Mesendoderm (in vitro differentiated cells): ENCODE results near the gene SCAF11.

ENCODE experiments used
- DNase-seq: peaks from one replicate; pipeline ENCODE4 v3.0.0; 2013
- H2AK5ac ChIP-seq: 2 replicates; pipeline ENCODE4 v1.6.1; 2013; ENCODE audit warnings: low read length, inconsistent platforms
- H2BK120ac ChIP-seq: 2 replicates; pipeline ENCODE4 v1.6.1; 2013; ENCODE audit warnings: low read depth, mild to moderate bottlenecking, low read length, moderate library complexity, mixed read lengths
- H2BK15ac ChIP-seq: replicated peaks from 2 replicates; pipeline ENCODE4 v1.6.1; 2013; ENCODE audit warnings: low read depth, mild to moderate bottlenecking, moderate library complexity
- H2BK5ac ChIP-seq: 2 replicates; pipeline ENCODE4 v1.6.1; 2013; ENCODE audit warnings: low read length, inconsistent platforms
- H3K18ac ChIP-seq: 2 replicates; pipeline ENCODE4 v1.6.1; 2013; ENCODE audit warnings: mild to moderate bottlenecking, low read length, mixed read lengths
- H3K23ac ChIP-seq: one replicate; pipeline ENCODE4 v1.6.1; 2013; ENCODE audit warnings: low read length
- H3K27ac ChIP-seq: 2 replicates; pipeline ENCODE4 v1.5.1; 2013; ENCODE audit warnings: low read depth, mild to moderate bottlenecking, inconsistent platforms, low read length, moderate library complexity
- H3K27me3 ChIP-seq: 2 replicates; pipeline ENCODE4 v1.6.1; 2013; ENCODE audit warnings: low read length, control low read depth, mild to moderate bottlenecking, inconsistent platforms; ENCODE audit not compliant: insufficient read depth, poor library complexity
- H3K36me3 ChIP-seq: 2 replicates; pipeline ENCODE4 v1.6.1; 2013; ENCODE audit warnings: low read length, inconsistent platforms; ENCODE audit not compliant: control insufficient read depth, insufficient read depth
- H3K4ac ChIP-seq: one replicate; pipeline ENCODE4 v1.6.1; 2013; ENCODE audit warnings: low read depth, mild to moderate bottlenecking, low read length, moderate library complexity
- H3K4me1 ChIP-seq: 2 replicates; pipeline ENCODE4 v1.6.1; 2013; ENCODE audit warnings: low read depth, low read length, inconsistent platforms; ENCODE audit not compliant: control insufficient read depth
- H3K4me2 ChIP-seq: 2 replicates; pipeline ENCODE4 v1.6.1; 2013; ENCODE audit warnings: low read length
- H3K4me3 ChIP-seq: 2 replicates; pipeline ENCODE4 v1.5.1; 2013; ENCODE audit warnings: mild to moderate bottlenecking, low read length
- H3K56ac ChIP-seq: one replicate; pipeline ENCODE4 v1.6.1; 2013; ENCODE audit warnings: low read length
- H3K79me1 ChIP-seq: 2 replicates; pipeline ENCODE4 v1.6.1; 2013; ENCODE audit warnings: low read length, inconsistent platforms
- H3K79me2 ChIP-seq: 2 replicates; pipeline ENCODE4 v1.6.1; 2013; ENCODE audit warnings: mild to moderate bottlenecking, low read length; ENCODE audit not compliant: control insufficient read depth, insufficient read depth
- H3K9ac ChIP-seq: 2 replicates; pipeline ENCODE4 v1.6.1; 2013; ENCODE audit warnings: low read length, inconsistent platforms
- H4K5ac ChIP-seq: one replicate; pipeline ENCODE4 v1.6.1; 2013; ENCODE audit warnings: low read length
- H4K8ac ChIP-seq: one replicate; pipeline ENCODE4 v1.6.1; 2013; ENCODE audit warnings: low read depth, mild to moderate bottlenecking, control low read depth, low read length, moderate library complexity
- WGBS: extraction: QIAGEN DNeasy Blood & Tissue Kit; methylation state at CpG from one replicate; pipeline ENCODE4 v1.1.7; 2013; ENCODE audit warnings: low lambda C conversion rate, missing lambda C conversion rate; ENCODE audit not compliant: insufficient coverage; ENCODE audit errors: extremely low coverage; 5-methylcytosine and 5-hydroxymethylcytosine counted together

The SCAF11 gene

GRCh38 chr12:45890276-45890675, 100.1 kb downstream of the SCAF11 start:
- Histone ChIP-seq H4K5ac (no peak overlapping the region), H2BK15ac (no peak overlapping the region), H3K4me3 (no peak overlapping the region), H2BK5ac (no peak overlapping the region), H4K8ac (no peak overlapping the region), H2BK120ac (no peak overlapping the region), H3K4me2 (no peak overlapping the region), H3K4ac (no peak overlapping the region), H3K27me3 (no peaks in the 10 kb centered on the region), H3K56ac (no peak overlapping the region), H3K4me1 (no peaks in the 10 kb centered on the region), H3K27ac (no peak overlapping the region), H3K79me1 (no peaks in the 10 kb centered on the region), H3K36me3 (peaks cover 2% of the 10 kb centered on the region), H2AK5ac (no peak overlapping the region), H3K79me2 (no peaks in the 10 kb centered on the region), H3K18ac (no peak overlapping the region), H3K23ac (no peak overlapping the region), H3K9ac (no peak overlapping the region)
- no peak for DNase-seq
- no CpG with 5 or more reads among the region's 2 CpGs for WGBS

- no CpG with 5 or more reads among the region's 5 CpGs for WGBS
- Histone ChIP-seq H4K8ac (no peak overlapping the region), H2BK5ac (no peak overlapping the region), H3K56ac (no peak overlapping the region), H3K79me2 (no peaks in the 10 kb centered on the region), H3K4ac (no peak overlapping the region), H2BK120ac (no peak overlapping the region), H3K18ac (no peak overlapping the region), H3K9ac (no peak overlapping the region), H3K4me3 (no peak overlapping the region), H4K5ac (no peak overlapping the region), H3K4me2 (no peak overlapping the region), H3K23ac (no peak overlapping the region), H2AK5ac (no peak overlapping the region), H3K79me1 (no peaks in the 10 kb centered on the region), H2BK15ac (no peak overlapping the region), H3K27ac (no peak overlapping the region), H3K36me3 (no peaks in the 10 kb centered on the region), H3K4me1 (no peaks in the 10 kb centered on the region), H3K27me3 (no peaks in the 10 kb centered on the region)
- peak; percentile 54 for DNase-seq
These were observed 102.8 kb downstream of the SCAF11 start for GRCh38 chr12:45887544-45887943.

DNA sequence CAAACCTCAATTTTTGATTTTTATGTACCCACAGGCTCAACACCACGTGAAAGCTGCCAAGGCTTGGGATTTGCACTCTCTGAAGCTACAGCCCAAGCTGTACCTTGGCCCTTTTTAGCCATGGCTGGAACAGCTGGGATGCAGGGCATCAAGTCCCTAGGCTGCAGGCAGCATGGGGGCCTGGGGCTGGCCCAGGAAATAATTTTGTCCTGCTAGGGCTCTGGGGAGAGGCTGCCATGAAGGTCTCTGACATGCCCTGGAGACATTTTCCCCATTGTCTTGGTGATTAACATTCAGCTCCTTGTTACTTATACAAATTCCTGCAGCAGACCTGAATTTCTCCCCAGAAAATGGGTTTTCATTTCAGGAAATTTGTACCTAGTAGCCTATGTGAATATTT, 103.7 kb downstream of the SCAF11 start:
- Histone ChIP-seq H3K36me3 (no peaks in the 10 kb centered on the region), H2BK120ac (no peak overlapping the region), H3K27ac (no peak overlapping the region), H3K4me1 (no peaks in the 10 kb centered on the region), H3K4ac (no peak overlapping the region), H3K9ac (no peak overlapping the region), H3K23ac (no peak overlapping the region), H3K27me3 (no peaks in the 10 kb centered on the region), H4K5ac (no peak overlapping the region), H3K18ac (no peak overlapping the region), H3K56ac (no peak overlapping the region), H2BK15ac (no peak overlapping the region), H4K8ac (no peak overlapping the region), H2AK5ac (no peak overlapping the region), H3K79me2 (no peaks in the 10 kb centered on the region), H3K4me3 (no peak overlapping the region), H2BK5ac (no peak overlapping the region), H3K4me2 (no peak overlapping the region), H3K79me1 (no peaks in the 10 kb centered on the region)
- no CpG with 5 or more reads among the region's 1 CpG for WGBS
- DNase-seq: peak; percentile 31

DNA sequence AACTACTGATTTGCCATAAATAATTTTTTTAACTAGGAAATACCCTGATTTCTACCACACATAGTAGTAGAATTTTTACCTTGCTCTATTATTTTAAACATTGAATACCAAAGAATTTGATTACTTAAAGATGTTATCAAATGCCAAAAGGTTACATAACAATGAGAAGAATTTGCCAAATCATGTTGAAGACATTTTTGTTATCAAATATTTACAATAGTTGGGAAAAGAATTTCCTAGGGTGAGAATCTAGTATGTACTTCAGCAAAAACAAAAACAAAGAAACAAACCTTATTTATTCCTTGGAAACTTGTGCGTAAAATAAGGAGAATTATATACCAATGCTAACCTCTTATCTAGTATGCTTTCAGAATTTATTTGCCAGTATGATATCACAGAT, 107.2 kb downstream of the SCAF11 start:
- H2BK5ac ChIP-seq: no peak overlapping the region
- H3K56ac ChIP-seq: no peak overlapping the region
- H3K36me3 ChIP-seq: no peaks in the 10 kb centered on the region
- DNase-seq: no peak
- H3K4me2 ChIP-seq: no peak overlapping the region
- no peak overlapping the region for H3K9ac ChIP-seq
- no peaks in the 10 kb centered on the region for H3K79me2 ChIP-seq
- H3K23ac ChIP-seq: no peak overlapping the region
- H3K27ac ChIP-seq: no peak overlapping the region
- no peaks in the 10 kb centered on the region for H3K79me1 ChIP-seq
- H4K8ac ChIP-seq: no peak overlapping the region
- no peak overlapping the region for H3K18ac ChIP-seq
- H4K5ac ChIP-seq: no peak overlapping the region
- H2BK15ac ChIP-seq: no peak overlapping the region
- H3K4me3 ChIP-seq: no peak overlapping the region
- no CpG with 5 or more reads among the region's 1 CpG for WGBS
- no peak overlapping the region for H3K4ac ChIP-seq
- no peak overlapping the region for H2BK120ac ChIP-seq
- no peak overlapping the region for H2AK5ac ChIP-seq
- peaks cover 5% of the 10 kb centered on the region for H3K4me1 ChIP-seq
- H3K27me3 ChIP-seq: no peaks in the 10 kb centered on the region

DNA sequence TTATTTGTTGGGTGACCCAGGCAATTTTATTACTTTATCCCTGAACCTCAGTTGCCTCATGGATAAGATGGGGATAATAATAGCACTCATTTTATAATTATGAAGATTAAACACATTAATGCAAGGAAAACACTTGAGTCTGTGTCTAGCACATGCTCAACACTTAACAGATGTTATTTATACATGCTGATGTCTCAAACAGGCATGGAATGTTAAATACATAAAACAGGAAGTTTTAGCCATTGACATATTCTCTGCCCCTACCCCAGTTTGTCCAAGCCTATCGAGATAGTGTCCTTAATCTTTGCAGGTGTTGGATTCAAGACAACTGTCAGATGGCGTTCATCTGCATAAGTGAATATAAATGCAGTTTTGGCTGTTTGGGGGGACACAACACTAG, 109.8 kb downstream of the SCAF11 start:
- WGBS: no CpG with 5 or more reads among the region's 2 CpGs
- H2BK5ac ChIP-seq: no peak overlapping the region
- DNase-seq: no peak
- H4K5ac ChIP-seq: no peak overlapping the region
- no peak overlapping the region for H3K4me3 ChIP-seq
- H2BK120ac ChIP-seq: no peak overlapping the region
- H3K36me3 ChIP-seq: no peaks in the 10 kb centered on the region
- H3K18ac ChIP-seq: no peak overlapping the region
- H3K79me2 ChIP-seq: no peaks in the 10 kb centered on the region
- no peak overlapping the region for H2BK15ac ChIP-seq
- H3K79me1 ChIP-seq: no peaks in the 10 kb centered on the region
- no peak overlapping the region for H3K27ac ChIP-seq
- no peaks in the 10 kb centered on the region for H3K27me3 ChIP-seq
- peaks cover 5% of the 10 kb centered on the region for H3K4me1 ChIP-seq
- H3K4ac ChIP-seq: no peak overlapping the region
- H3K56ac ChIP-seq: no peak overlapping the region
- no peak overlapping the region for H3K23ac ChIP-seq
- H3K9ac ChIP-seq: no peak overlapping the region
- H3K4me2 ChIP-seq: no peak overlapping the region
- no peak overlapping the region for H4K8ac ChIP-seq
- H2AK5ac ChIP-seq: no peak overlapping the region

- Histone ChIP-seq H3K36me3 (no peaks in the 10 kb centered on the region), H2BK120ac (no peak overlapping the region), H4K8ac (peak overlapping the region; percentile 76), H3K23ac (no peak overlapping the region), H3K79me1 (no peaks in the 10 kb centered on the region), H3K27me3 (no peaks in the 10 kb centered on the region), H3K4me1 (peaks cover 5% of the 10 kb centered on the region), H3K4ac (no peak overlapping the region), H4K5ac (no peak overlapping the region), H3K4me2 (no peak overlapping the region), H3K79me2 (no peaks in the 10 kb centered on the region), H2AK5ac (no peak overlapping the region), H3K9ac (no peak overlapping the region), H3K56ac (no peak overlapping the region), H2BK15ac (no peak overlapping the region), H3K27ac (peak overlapping the region; percentile 23), H3K4me3 (no peak overlapping the region), H3K18ac (peak overlapping the region; percentile 51), H2BK5ac (no peak overlapping the region)
- DNase-seq: no peak
- no CpG with 5 or more reads among the region's 2 CpGs for WGBS
These were observed 110.9 kb downstream of the SCAF11 start for GRCh38 chr12:45879363-45879895.
